Non-pigmented ciliary epithelial cell (primary cell): ENCODE measurements around the gene IZUMO1.

Experiments used
- DNase-seq: peaks from one replicate; pipeline ENCODE4 v3.0.0-alpha.2; 2010; ENCODE audit warnings: low read depth

IZUMO1 gene

GRCh38 chr19:48757089-48757675, 10.5 kb upstream of the IZUMO1 start:
- no peak for DNase-seq

- no peak for DNase-seq
Observed at GRCh38 chr19:48756686-48757085, 10.0 kb upstream of the IZUMO1 start.

- DNase-seq: no peak
Observed at GRCh38 chr19:48756212-48756611, 9.5 kb upstream of the IZUMO1 start.

- no peak for DNase-seq
Observed at GRCh38 chr19:48755787-48756186, 9.1 kb upstream of the IZUMO1 start.

GRCh38 chr19:48755084-48755641, 8.5 kb upstream of the IZUMO1 start, which contains the start of gene FGF21:
FGF21 (plus strand) TSS chr19:48755524; CDS start chr19:48756237, 713 bp downstream.
- DNase-seq: no peak

- no peak for DNase-seq
Observed at GRCh38 chr19:48752496-48753365, 6.0 kb upstream of the IZUMO1 start, which contains the start of gene FUT1. FUT1 (minus strand) TSS chr19:48752641; CDS start chr19:48751281, 1,360 bp downstream.

GRCh38 chr19:48751845-48752495, 5.3 kb upstream of the IZUMO1 start:
- DNase-seq: no peak

- no peak for DNase-seq
Observed at GRCh38 chr19:48750771-48751504, 4.2 kb upstream of the IZUMO1 start.

- DNase-seq: no peak
Observed at GRCh38 chr19:48750351-48750750, 3.6 kb upstream of the IZUMO1 start.

- DNase-seq: no peak
Observed at GRCh38 chr19:48749571-48750198, 3.0 kb upstream of the IZUMO1 start.

GRCh38 chr19:48746110-48746509, 599 bp downstream of the IZUMO1 start:
- DNase-seq: no peak

- no peak for DNase-seq
Observed at GRCh38 chr19:48745208-48745995, 1.3 kb downstream of the IZUMO1 start.

GRCh38 chr19:48742096-48742495, 4.6 kb downstream of the IZUMO1 start:
- DNase-seq: no peak

- no peak for DNase-seq
Observed at GRCh38 chr19:48741129-48741999, 5.3 kb downstream of the IZUMO1 start.

GRCh38 chr19:48740164-48740972, 6.3 kb downstream of the IZUMO1 start, which contains the start of gene RASIP1:
RASIP1 (minus strand) TSS chr19:48740610; CDS start chr19:48740282, 328 bp downstream.
- no peak for DNase-seq

- DNase-seq: no peak
Observed at GRCh38 chr19:48739404-48740163, 7.1 kb downstream of the IZUMO1 start.

GRCh38 chr19:48738557-48739403, 7.9 kb downstream of the IZUMO1 start:
- DNase-seq: no peak
